ENCODE results near the gene RHOBTB1.
"Not testable (repeated sequence)": the region's sequence is repeated elsewhere in the genome, so short reads cannot be mapped to it uniquely, and the experiment has no call there.

Gene RHOBTB1

DNA sequence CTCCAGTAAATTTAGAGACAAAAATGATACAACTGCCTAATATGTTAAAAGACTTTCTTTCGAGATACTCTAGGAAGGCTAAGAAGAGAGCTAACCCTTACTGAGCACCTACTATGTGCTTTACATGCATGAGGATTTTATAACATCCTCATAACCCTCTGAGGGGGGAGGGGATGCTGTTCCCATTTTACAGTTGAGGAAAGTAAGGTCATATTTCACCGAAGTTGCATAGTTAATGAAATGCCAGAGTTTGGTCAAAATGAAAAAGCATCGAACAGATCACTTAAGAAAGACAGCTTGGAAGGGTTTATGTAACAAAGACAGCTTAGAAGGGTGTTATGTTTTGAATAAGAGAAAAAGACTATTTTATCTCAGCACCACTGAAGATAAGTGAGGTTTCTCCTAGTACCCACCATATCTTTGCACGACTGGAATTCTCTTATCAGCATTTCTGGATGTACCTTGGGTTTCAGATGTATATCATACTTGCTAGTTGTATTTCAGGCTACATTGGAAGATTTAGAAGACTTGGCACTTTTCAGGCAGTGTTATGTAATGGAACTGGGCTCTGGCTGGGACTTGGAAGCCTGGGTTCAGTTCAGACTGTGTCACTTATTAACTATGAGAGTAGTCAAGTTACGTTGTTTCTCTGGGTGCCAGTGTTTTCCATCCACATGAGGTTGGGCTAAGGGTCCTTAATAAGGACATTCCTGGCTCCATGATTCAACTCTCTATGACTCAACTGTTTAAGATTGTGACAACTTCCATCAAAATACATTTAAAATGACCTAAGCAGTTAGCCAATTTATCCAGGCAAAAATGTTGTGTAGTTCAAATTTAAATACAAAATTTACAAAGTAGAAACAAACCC lies 6.0 kb downstream of the RHOBTB1 start:
- no peak for DNase-seq

GRCh38 chr10:60937022-60937421 lies 7.0 kb downstream of the RHOBTB1 start:
- DNase-seq = no peak

DNA sequence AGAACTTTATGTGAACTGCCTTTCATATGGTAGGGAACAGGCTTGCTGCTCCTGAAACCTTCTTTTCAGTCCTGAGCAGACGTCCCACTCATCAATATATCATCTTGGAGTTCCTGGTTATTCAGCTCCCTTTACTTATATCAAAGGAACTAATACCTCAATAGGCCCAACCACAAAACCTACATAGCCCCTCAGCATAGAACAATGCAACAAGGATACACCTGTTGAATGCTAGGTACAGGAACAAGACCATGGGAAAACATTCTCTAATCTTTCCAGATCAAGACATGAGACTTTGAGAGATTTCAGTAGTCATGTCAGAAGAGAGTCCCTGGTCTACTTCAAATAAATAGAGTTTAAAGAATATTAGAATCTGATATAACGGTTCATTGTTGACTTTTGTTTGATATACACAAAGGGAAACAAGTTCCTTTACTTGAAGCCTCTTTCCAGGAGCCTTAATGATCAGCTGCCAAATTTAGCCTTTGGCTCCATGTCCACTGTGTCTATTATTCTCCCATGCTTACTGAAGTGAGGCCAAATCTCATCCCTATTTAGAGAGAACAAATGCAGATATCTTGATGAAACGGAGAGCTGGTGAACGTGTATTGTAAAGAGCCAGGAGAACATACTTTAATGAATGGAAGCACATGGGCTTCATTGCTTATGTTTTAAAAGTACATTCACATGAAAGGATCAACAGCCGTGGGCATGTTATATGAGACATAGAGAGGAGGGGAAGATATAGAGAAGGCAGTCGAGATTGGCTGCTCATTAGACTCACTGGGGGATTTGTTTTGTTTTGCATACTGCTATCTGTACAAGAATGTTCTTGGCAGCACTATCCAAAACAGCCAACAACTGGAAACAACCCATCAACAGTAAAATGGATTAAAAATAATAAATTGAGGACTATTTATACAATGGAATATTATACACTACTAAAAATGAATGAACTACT lies 9.5 kb downstream of the RHOBTB1 start:
- no peak for DNase-seq

- no peak for DNase-seq
Observed at GRCh38 chr10:60932756-60933155, 11.2 kb downstream of the RHOBTB1 start.

DNA sequence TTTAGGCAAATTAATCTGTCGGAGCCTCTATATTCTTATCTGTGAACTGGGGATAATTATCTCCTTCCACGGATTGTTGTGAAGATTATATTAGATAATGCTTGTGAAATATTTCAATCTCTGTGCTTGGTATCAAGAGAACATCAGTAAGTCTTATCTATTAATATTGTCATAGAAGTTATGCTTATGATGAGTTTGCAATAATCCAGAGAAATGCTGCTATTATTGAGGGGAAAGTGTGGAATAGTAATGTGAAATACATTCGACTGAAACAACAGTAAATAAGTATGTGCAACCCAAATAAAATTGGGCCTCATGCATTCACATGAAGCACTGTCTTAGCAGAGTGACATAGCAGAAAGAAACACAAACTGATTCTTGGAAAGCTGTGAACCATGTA lies 13.7 kb downstream of the RHOBTB1 start:
- no peak for DNase-seq

GRCh38 chr10:60921633-60922032 lies 22.4 kb downstream of the RHOBTB1 start:
- DNase-seq = no peak

GRCh38 chr10:60920479-60920878 lies 23.5 kb downstream of the RHOBTB1 start:
- DNase-seq = no peak

GRCh38 chr10:60919551-60919950 lies 24.4 kb downstream of the RHOBTB1 start:
- DNase-seq = no peak

DNA sequence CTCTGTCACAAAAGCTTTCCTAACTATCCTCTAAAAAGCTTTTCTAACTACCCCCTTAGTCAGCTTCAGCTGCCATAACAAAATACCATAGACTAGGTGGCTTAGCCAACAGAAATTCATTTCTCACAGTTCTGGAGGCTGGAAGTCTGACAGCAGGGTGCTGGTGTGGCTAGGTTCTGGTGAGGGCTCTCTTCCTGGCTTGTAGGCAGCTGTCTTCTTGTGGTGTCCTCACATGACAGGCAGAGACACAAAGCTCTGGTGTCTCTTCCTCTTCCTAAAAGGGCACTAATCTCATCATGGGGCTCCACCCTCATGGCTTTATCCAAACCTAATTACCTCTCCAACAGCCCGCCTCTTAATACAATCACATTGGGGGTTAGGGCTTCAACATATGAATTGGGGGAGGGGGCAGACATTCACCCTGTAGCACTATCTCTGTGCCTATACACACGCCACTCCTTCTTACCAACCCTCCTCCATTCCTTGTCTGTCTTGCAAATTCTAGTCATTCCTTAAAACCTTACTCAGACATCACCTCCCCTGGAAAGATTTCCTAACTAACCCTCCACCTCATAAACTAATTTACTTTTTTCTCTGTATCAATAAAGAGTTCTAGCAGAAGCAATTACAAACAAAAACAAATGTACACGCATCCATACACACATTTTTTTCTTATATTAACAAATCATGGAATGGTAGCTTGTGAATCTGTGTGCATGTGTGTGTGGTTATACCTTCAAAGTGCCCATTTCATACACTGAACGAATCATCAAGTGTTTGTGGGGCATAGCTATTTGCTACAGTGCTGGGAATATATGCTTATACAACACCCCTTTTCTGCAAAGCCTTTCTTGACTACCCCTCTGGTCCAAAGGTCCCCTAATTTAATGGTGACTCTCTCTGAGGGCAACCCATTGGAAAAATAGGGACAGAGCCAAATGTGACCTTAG lies 26.4 kb downstream of the RHOBTB1 start:
- DNase-seq = no peak

- no peak for DNase-seq
Observed at GRCh38 chr10:60916025-60916424, 28.0 kb downstream of the RHOBTB1 start.

DNA sequence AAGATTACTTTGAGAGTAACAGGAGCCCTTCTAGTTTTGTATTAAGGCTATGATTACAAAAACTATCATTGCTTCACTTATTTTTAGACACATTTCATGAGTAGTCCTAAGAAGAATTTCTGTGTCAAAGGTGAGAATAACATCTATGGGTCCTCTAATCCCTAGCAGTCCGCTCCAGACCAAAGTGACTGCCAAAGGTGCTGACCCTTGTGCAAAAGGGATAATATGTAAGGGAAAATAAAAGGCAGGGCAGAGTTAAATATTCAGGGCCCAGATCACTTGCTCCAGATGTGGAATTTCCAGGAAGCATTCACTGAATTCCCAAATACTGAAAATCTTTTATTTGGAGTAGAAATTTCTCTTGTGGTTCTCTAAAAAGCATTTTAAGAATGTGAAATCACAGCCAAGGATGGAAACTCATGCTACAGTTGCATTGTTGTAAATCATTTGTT lies 29.3 kb downstream of the RHOBTB1 start:
- no peak for DNase-seq

- DNase-seq = no peak
Observed at GRCh38 chr10:60913657-60914056, 30.3 kb downstream of the RHOBTB1 start.

DNA sequence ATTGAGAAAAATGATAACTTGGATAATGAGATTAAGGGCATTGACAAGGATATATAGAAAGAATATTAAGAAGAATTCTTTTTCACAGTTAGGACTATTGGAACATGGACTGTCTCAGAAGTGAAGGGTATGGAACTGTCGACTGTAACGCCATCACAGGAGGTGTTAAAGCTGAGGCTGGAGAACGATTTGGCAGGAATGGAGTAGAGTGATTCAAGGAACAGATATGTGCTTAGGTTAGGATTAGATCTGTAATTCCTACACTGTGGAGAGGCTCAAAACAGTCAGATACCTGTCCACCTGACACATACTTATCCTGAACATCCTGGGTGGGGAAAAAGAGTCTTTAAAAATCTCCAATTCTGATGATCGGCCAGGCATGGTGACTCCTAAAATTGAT lies 30.9 kb downstream of the RHOBTB1 start:
- DNase-seq = no peak

GRCh38 chr10:60911715-60912114 lies 32.3 kb downstream of the RHOBTB1 start:
- DNase-seq = no peak

DNA sequence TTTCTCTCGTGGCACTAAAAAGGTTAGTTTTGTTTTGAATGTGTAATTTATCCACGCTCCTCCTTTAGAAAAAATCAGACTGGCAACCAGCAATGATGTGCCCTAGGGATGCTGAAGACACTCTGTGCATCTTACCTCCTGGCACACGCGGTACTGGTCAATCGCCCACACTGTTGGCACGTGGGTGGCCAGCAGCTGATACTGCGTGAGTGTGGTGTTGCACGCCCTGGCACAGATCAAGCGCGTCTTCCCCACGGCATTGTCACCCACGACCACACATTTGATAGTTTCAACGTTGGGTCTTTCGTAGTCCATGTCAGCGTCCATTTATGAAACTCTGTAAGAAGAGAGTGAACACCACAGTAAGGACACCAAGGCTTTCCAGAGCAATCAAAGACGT lies 32.8 kb downstream of the RHOBTB1 start:
- no peak for DNase-seq

DNA sequence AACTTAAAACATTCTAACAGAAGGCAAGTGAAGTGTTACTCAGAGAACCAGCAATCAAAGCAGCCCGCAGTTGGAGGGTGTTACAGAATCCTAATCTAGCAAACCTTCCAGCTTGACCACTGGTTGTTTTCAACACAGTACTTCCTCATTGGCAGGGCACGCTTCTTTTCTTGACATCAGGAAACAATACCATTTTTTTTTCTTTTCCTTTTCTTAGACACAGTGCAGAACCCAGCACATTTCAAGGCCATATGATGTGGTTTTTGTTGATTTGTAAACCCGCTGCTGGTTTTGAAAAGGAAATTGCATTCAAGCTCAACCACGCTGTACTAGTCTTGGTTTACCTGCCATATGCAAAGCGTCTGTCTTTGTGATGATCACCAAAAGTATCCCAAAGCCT lies 33.4 kb downstream of the RHOBTB1 start:
- peak; percentile 14 for DNase-seq

DNA sequence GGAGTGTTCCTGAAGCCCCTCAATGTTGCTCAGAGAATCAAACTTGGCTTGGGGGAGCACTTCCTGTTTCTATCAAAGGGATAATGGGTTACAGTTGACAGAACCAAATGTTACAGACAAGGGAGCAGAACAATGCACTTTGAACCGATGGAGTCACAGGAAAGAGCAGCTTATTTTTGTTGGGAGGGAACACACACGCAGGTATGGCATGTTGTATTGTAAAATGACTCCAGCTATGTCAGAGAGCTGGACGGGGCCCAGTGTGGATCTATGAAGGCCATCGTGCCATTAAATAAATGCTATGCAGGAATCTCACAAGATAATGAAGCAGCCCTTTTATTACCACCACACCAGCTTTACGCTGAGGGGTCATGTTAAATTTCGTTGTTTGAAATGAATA lies 35.1 kb downstream of the RHOBTB1 start:
- no peak for DNase-seq

DNA sequence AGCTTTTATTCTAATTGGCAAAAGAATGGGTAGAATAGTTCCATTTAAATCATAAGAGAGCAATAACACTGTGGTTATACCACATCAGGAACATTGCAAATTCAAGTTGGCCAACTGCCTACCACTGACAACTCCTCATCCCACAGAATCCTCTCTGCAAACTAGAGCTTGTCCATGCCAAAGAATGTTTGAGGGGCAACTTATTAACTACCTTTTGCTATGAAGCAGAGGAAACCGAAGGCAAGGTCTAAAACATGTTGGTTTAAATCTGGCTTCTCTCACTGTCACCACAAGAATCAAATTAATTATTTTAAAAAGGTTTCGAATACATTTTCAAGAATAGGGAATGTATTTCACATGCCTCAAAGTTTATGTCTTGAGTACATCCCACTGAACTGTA lies 36.0 kb downstream of the RHOBTB1 start:
- no peak for DNase-seq

DNA sequence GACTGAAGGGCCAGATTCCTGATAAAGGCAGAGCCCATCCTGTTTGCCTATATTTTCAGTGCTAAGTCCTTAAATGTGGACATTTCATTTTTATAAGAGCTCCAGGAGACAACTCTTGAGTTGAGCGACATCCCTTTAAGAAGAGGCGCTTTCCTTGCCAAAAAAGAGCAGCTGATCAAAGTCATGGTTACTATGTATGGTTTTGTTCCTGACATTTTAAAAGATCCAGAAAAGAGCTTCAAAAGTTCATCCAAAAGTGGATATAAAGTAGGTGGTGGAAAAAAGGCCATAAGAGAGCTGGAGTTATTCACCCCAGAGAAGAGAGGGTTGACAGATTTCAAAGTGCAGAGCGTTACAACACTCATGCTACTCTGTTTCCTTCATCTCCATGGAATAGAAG lies 36.7 kb downstream of the RHOBTB1 start:
- DNase-seq = no peak

DNA sequence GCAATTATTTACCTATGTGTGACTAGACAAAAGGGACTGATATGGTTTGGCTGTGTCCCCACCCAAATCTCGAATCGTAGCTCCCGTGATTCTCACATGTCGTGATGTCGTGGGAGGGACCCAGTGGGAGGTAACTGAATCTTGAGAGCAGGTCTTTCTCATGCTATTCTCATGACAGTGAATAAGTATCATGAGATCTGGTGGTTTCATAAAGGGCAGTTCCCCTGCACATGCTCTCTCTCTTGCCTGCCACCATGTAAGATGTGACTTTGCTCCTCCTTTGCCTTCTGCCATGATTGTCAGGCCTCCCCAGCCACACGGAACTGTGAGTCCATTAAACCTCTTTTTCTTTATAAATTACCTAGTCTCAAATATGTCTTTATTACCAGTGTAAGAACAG lies 37.2 kb downstream of the RHOBTB1 start:
- DNase-seq = not testable (repeated sequence)

GRCh38 chr10:60906411-60906810 lies 37.6 kb downstream of the RHOBTB1 start:
- no peak for DNase-seq

GRCh38 chr10:60905580-60905979 lies 38.4 kb downstream of the RHOBTB1 start:
- no peak for DNase-seq

- no peak for DNase-seq
Observed at GRCh38 chr10:60903096-60903495, 40.9 kb downstream of the RHOBTB1 start.

All from activated CD4-positive, alpha-beta T cell treated with anti-CD3 and anti-CD28 coated beads, Interleukin-10, Interleukin-2, amounts not matched to agents 100 ng/mL and 50 ng/mL, durations not matched to agents 16 hours and 8 hours (primary cell).